ENCODE results near the gene HNRNPCL4.
"Not testable (repeated sequence)": the region's sequence is repeated elsewhere in the genome, so short reads cannot be mapped to it uniquely, and the experiment has no call there.

HNRNPCL4 gene

GRCh38 chr1:13165531-13165930, at the start of gene HNRNPCL4:
HNRNPCL4 (minus strand) TSS chr1:13165631; CDS start chr1:13165467, 164 bp downstream.
- not testable (repeated sequence) for DNase-seq

GRCh38 chr1:13208712-13209111, 43.3 kb upstream of the HNRNPCL4 start:
- not testable (repeated sequence) for DNase-seq

- not testable (repeated sequence) for DNase-seq
These were observed 35.9 kb upstream of the HNRNPCL4 start, which contains the start of gene PRAMEF13 for GRCh38 chr1:13201309-13201708. PRAMEF13 (minus strand) TSS chr1:13201409; CDS start chr1:13199589, 1,820 bp downstream.

- DNase-seq, result not testable (repeated sequence)
These were observed 6.1 kb upstream of the HNRNPCL4 start, which contains the start of gene PRAMEF9 for GRCh38 chr1:13171548-13171947. PRAMEF9 (plus strand) TSS chr1:13171848; CDS start chr1:13175281, 3,433 bp downstream.

- DNase-seq, result not testable (repeated sequence)
These were observed 9.5 kb downstream of the HNRNPCL4 start, which contains the start of gene PRAMEF26 for GRCh38 chr1:13155909-13156308. PRAMEF26 (minus strand) TSS chr1:13156009; CDS start chr1:13153095, 2,914 bp downstream.

- not testable (repeated sequence) for DNase-seq
These were observed 48.7 kb downstream of the HNRNPCL4 start, which contains the start of gene HNRNPCL2 for GRCh38 chr1:13116754-13117153. HNRNPCL2 (minus strand) TSS chr1:13116854; CDS start chr1:13116400, 454 bp downstream.

Data from inflammatory macrophage treated with lipopolysaccharide for 1 hour (primary cell).